Testis (tissue), 3 donors: ENCODE measurements around the gene ADGRB3. TPM values are rescaled to one million over a fixed set of nuclear protein-coding genes. Genes with fewer than 3 reads are reported as not detected.
"Not testable (repeated sequence)": the region's sequence is repeated elsewhere in the genome, so short reads cannot be mapped to it uniquely, and the experiment has no call there.

Experiments used
- DNase-seq: peaks from one replicate; pipeline ENCODE4 v3.0.0-alpha.2; 2019
- H3K27ac ChIP-seq, 2 donors: fragments of 200-600 bp; sonication (generic); one replicate each; pipeline ENCODE4 v1.5.1; 2019
- H3K27me3 ChIP-seq: fragments of 200-600 bp; sonication (generic); one replicate; pipeline ENCODE4 v1.5.1; 2019
- H3K36me3 ChIP-seq: fragments of 200-600 bp; sonication (generic); one replicate; pipeline ENCODE4 v1.5.1; 2017; ENCODE audit warnings: low read depth; ENCODE audit errors: missing control alignments
- H3K4me1 ChIP-seq: fragments of 200-600 bp; sonication (generic); one replicate; pipeline ENCODE4 v1.5.1; 2019
- H3K4me3 ChIP-seq, 2 donors: fragments of 200-600 bp; sonication (generic); one replicate each; pipeline ENCODE4 v1.5.1; 2017 to 2019
- H3K9me3 ChIP-seq: fragments of 200-600 bp; sonication (generic); one replicate; pipeline ENCODE4 v1.5.1; 2017
- CTCF ChIP-seq, 3 experiments: fragments of 450-650 bp in 2 of 3; fragments of 200-600 bp in 1 of 3; sonication (generic) in 1 of 3; IDR thresholded peaks; one replicate each; pipeline ENCODE4 v1.5.1; 2016 to 2019; ENCODE audit warnings: antibody characterized with exemption in 3 of 3, mild to moderate bottlenecking in 2 of 3, moderate library complexity in 1 of 3
- POLR2A ChIP-seq: fragments of 450-650 bp; IDR thresholded peaks from one replicate; pipeline ENCODE4 v1.6.1; 2017; ENCODE audit warnings: antibody characterized with exemption, mild to moderate bottlenecking, moderate library complexity
- WGBS, 2 donors: methylation state at CpG; one replicate each; pipeline ENCODE4 v1.1.5; 2018; 5-methylcytosine and 5-hydroxymethylcytosine counted together
- intact Hi-C: fragments of 100-400 bp; cut with DNase I; formaldehyde crosslinking; loops from one replicate; pipeline ENCODE4 v1.15.1; 2023; ENCODE audit warnings: low total_unique reads
- polyA plus RNA-seq: library from polyadenylated mRNA; stranded (reverse); fragments of 350-450 nt; fragmentation: Illumina TruSeq; extraction: RNeasy Lipid Tissue Mini Kit (QIAGEN cat#74804); gene quantifications from one replicate; pipeline ENCODE4 v1.2.3, GENCODE V29; 2014; ENCODE audit warnings: low read depth, low replicate concordance; ENCODE audit not compliant: insufficient read depth
- total RNA-seq, 2 donors: library from RNA; depleted of rRNA; stranded (reverse); fragments of >200 nt; gene quantifications; one replicate each; pipeline ENCODE4 v1.2.3, GENCODE V29; 2016

Gene ADGRB3
- total and polyA plus RNA-seq, 3 donors from 2014 or later = 3.2 to 5.7 (median 4.3) TPM

- H3K9me3 ChIP-seq = no peaks in the 10 kb centered on the region
- H3K27me3 ChIP-seq = no peaks in the 10 kb centered on the region
- H3K4me3 ChIP-seq = no peak overlapping the region
- intact Hi-C loops = no loop called here
- 89 to 96% methylated on average over 2 of the region's 2 CpGs for WGBS, 2 donors
- no peak for DNase-seq
- H3K4me1 ChIP-seq = no peaks in the 10 kb centered on the region
- no peaks in the 10 kb centered on the region for H3K36me3 ChIP-seq
- H3K27ac ChIP-seq = no peak overlapping the region
- TF ChIP-seq CTCF (IDR thresholded peaks at IDR 0.05) = no peak
- no peak for TF ChIP-seq POLR2A
Measured at GRCh38 chr6:68740828-68741500, 105.9 kb downstream of the ADGRB3 start.

GRCh38 chr6:68741501-68742386 lies 106.7 kb downstream of the ADGRB3 start:
- H3K4me3 ChIP-seq = no peak overlapping the region
- no peaks in the 10 kb centered on the region for H3K36me3 ChIP-seq
- 79 to 86% methylated on average over 5 of the region's 5 CpGs for WGBS, 2 donors
- no peak for DNase-seq
- no peak overlapping the region for H3K27ac ChIP-seq
- H3K27me3 ChIP-seq = no peaks in the 10 kb centered on the region
- intact Hi-C loops = no loop called here
- TF ChIP-seq CTCF (IDR thresholded peaks at IDR 0.05) (no peak), POLR2A (no peak)
- H3K4me1 ChIP-seq = no peaks in the 10 kb centered on the region
- H3K9me3 ChIP-seq = no peaks in the 10 kb centered on the region

- intact Hi-C loops = no loop called here
Measured at GRCh38 chr6:68743099-68743498, 108.0 kb downstream of the ADGRB3 start.

GRCh38 chr6:68744376-68744775 lies 109.3 kb downstream of the ADGRB3 start:
- intact Hi-C loops, H3K27me3 ChIP-seq, H3K36me3 ChIP-seq, H3K4me3 ChIP-seq, H3K9me3 ChIP-seq, H3K27ac ChIP-seq, H3K4me1 ChIP-seq, DNase-seq: not testable (repeated sequence)
- 100% methylated on average over 1 of the region's 1 CpG for WGBS, 2 donors

More at GRCh38 chr6:68743099-68743498, 108.0 kb downstream of the ADGRB3 start:
- Histone ChIP-seq H3K36me3 (no peaks in the 10 kb centered on the region), H3K27ac (no peak overlapping the region), H3K9me3 (no peaks in the 10 kb centered on the region), H3K4me3 (no peak overlapping the region), H3K4me1 (no peaks in the 10 kb centered on the region), H3K27me3 (no peaks in the 10 kb centered on the region)
- TF ChIP-seq POLR2A = no peak
- no peak for TF ChIP-seq CTCF (IDR thresholded peaks at IDR 0.05)
- 80 to 97% methylated on average over 1 of the region's 1 CpG for WGBS, 2 donors
- no peak for DNase-seq

GRCh38 chr6:68746376-68746775 lies 111.3 kb downstream of the ADGRB3 start:
- H3K27me3 ChIP-seq = no peaks in the 10 kb centered on the region
- H3K27ac ChIP-seq = no peak overlapping the region
- DNase-seq = no peak
- H3K36me3 ChIP-seq = no peaks in the 10 kb centered on the region
- TF ChIP-seq CTCF (IDR thresholded peaks at IDR 0.05) (no peak), POLR2A (no peak)
- no peaks in the 10 kb centered on the region for H3K9me3 ChIP-seq
- intact Hi-C loops = no loop called here
- no peak overlapping the region for H3K4me3 ChIP-seq
- 96 to 97% methylated on average over 1 of the region's 1 CpG for WGBS, 2 donors
- no peaks in the 10 kb centered on the region for H3K4me1 ChIP-seq
